PFSK-1 (cell line): ENCODE results near the gene ITFG2.

Source experiments
- FOXP2 ChIP-seq: optimal IDR thresholded peaks from 2 replicates; pipeline ENCODE3; 2011; ENCODE audit warnings: borderline replicate concordance, control low read depth, inconsistent platforms; ENCODE audit not compliant: insufficient read depth; ENCODE audit errors: extremely low read length, extremely low read depth
- POLR2AphosphoS5 ChIP-seq: IDR thresholded peaks from 2 replicates; pipeline ENCODE4 v1.6.1; 2012; ENCODE audit warnings: low read depth, mild to moderate bottlenecking, control low read depth, low read length, moderate library complexity
- SIN3A ChIP-seq: IDR thresholded peaks from 2 replicates; pipeline ENCODE4 v1.6.1; 2012; ENCODE audit warnings: mild to moderate bottlenecking, low read length, moderate library complexity, borderline replicate concordance; ENCODE audit not compliant: insufficient read depth
- TAF1 ChIP-seq: IDR thresholded peaks from 2 replicates; pipeline ENCODE4 v1.6.1; 2012; ENCODE audit warnings: low read length, control low read depth, borderline replicate concordance; ENCODE audit not compliant: insufficient read depth
- TF ChIP-seq, protein P1 (sequence below), 2 experiments: IDR thresholded peaks; 2 replicates each; pipeline versions ENCODE4 v1.6.1 to v1.8.0; 2011 to 2012; ENCODE audit warnings: low read depth in 2 of 2, low read length in 2 of 2, control low read depth in 1 of 2, inconsistent platforms in 1 of 2, mild to moderate bottlenecking in 1 of 2, moderate library complexity in 1 of 2; ENCODE audit not compliant: insufficient read depth in 1 of 2

The ITFG2 gene

DNA sequence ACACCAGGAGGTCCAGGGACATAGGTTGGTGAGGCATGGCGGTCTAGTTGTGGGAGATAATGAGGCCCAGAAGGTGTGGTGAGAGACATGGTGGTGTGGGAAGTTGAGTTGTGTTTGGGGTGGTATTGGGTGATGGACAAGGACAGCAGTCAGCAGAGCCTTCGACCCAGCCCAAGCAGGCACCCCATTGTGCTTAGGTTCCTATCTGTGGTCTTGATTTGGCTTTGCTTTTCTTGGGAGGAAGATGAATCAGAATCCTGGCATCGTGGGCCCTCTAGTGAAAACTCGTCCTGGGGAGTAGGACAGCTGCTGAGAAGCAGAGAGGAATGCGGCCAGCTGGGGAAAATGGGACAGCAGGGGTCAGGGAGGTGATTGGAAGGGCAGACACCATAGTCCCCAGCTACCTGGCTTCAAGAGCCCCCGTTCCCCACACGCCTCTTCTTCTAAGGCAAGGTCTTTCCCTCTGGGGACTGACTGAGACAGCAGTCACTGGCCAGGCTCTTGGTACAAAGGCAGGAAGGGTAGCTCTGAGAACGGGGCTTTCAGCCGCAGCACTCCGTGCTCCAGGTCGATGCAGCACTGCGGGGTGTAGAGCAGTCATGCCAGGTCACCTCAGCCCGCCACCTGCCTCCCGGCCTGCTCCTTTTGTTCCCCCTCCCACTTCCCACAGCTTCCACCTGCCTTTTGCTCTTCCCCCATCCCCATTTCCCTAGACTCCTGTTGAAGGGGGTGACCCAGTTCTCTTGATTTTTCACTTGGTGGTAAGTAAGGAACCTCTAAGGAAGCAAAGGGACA is 14.4 kb downstream of the ITFG2 start:
- TF ChIP-seq POLR2AphosphoS5 (no peak), FOXP2 (no peak), TAF1 (no peak)
- TF ChIP-seq, protein P1, sequence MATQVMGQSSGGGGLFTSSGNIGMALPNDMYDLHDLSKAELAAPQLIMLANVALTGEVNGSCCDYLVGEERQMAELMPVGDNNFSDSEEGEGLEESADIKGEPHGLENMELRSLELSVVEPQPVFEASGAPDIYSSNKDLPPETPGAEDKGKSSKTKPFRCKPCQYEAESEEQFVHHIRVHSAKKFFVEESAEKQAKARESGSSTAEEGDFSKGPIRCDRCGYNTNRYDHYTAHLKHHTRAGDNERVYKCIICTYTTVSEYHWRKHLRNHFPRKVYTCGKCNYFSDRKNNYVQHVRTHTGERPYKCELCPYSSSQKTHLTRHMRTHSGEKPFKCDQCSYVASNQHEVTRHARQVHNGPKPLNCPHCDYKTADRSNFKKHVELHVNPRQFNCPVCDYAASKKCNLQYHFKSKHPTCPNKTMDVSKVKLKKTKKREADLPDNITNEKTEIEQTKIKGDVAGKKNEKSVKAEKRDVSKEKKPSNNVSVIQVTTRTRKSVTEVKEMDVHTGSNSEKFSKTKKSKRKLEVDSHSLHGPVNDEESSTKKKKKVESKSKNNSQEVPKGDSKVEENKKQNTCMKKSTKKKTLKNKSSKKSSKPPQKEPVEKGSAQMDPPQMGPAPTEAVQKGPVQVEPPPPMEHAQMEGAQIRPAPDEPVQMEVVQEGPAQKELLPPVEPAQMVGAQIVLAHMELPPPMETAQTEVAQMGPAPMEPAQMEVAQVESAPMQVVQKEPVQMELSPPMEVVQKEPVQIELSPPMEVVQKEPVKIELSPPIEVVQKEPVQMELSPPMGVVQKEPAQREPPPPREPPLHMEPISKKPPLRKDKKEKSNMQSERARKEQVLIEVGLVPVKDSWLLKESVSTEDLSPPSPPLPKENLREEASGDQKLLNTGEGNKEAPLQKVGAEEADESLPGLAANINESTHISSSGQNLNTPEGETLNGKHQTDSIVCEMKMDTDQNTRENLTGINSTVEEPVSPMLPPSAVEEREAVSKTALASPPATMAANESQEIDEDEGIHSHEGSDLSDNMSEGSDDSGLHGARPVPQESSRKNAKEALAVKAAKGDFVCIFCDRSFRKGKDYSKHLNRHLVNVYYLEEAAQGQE (IDR thresholded peaks at IDR 0.05; ENCODE audit: insufficient read depth in 1 of 2, low read depth in 2 of 2, low read length in 2 of 2): no peak

DNA sequence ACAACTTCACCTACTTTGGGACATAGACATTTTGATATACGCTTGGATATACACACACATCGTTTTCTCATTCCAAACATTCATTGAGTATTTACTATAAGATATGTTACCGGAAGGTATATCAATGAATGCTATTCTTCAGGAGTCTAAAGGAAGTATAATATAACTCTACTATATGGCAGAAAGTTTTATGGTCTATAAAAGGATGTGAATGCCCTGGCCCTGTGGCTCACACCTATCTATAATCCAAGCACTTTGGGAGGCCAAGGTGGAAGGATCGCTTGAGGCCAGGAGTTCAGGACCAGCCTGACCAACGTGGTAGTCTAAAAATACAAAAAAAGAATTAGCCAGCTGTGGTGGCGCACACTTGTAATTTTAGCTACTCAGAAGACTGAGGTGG is 16.8 kb downstream of the ITFG2 start:
- no peak for TF ChIP-seq TAF1
- TF ChIP-seq, protein P1 (IDR thresholded peaks at IDR 0.05; ENCODE audit: insufficient read depth in 1 of 2, low read depth in 2 of 2, low read length in 2 of 2): no peak

DNA sequence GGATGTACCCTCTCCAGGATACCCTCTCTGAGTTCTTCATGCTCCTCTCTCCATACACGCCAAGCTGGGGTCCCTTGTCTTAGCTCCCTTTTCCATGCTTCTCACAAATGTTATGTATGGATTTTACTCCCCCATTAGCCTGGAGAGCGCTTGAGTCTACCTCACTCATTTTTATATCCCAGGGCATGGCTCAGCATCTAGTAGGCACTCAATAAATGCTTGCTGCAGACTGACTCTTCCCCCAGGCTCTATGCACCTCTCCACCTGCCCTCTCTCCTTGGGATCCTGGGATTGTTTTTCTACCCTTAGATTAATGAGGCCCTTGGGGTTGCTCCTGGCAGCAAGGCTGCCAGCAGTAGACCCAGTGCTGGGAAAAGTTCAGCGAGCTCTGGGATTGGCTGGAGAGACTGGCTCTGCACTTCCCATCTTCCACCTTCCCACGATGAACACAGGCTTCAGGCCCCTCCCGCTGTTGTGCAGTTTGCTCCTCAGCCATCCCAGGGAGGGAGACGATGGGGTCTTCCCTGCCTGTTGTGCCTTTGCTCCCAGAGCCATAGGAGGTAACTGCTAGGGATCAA is 20.2 kb downstream of the ITFG2 start:
- TF ChIP-seq POLR2AphosphoS5 (no peak), FOXP2 (no peak), TAF1 (no peak), SIN3A (no peak)
- TF ChIP-seq, protein P1 (IDR thresholded peaks at IDR 0.05; ENCODE audit: insufficient read depth in 1 of 2, low read depth in 2 of 2, low read length in 2 of 2): no peak

DNA sequence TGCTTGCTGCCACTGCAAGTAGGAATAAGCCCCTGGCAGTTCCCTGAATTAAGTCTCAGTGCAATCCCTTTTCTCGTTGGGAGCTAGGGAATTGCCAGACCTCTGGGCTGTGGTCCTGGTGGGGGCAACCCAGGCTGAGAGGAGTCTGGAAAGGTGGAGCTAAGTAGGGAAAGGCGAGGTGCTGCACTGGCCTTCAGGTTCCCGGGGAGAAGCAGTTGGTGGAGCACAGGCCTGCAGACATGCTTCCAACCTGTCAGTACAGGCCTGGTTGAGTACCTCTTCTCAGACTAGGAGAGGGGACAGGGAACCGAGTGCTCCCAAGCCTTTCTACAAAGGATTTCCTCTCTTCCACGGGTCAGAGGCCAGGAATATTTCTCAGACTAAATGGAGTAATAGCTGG is 20.9 kb downstream of the ITFG2 start:
- TF ChIP-seq, protein P1 (IDR thresholded peaks at IDR 0.05; ENCODE audit: insufficient read depth in 1 of 2, low read depth in 2 of 2, low read length in 2 of 2): no peak
- no peak for TF ChIP-seq FOXP2
- TF ChIP-seq POLR2AphosphoS5: no peak
- TF ChIP-seq SIN3A: no peak
- no peak for TF ChIP-seq TAF1
